BLaER1 (cell line): ENCODE results near the gene MEIS2.

Experiments used
- H3K27ac ChIP-seq: shearing (Covaris generic); formaldehyde crosslinking; 2 replicates; pipeline ENCODE4 v1.8.1; 2022
- H3K27me3 ChIP-seq: shearing (Covaris generic); formaldehyde crosslinking; 2 replicates; pipeline ENCODE4 v1.8.1; 2022
- H3K36me3 ChIP-seq: shearing (Covaris generic); formaldehyde crosslinking; 2 replicates; pipeline ENCODE4 v1.8.1; 2022
- H3K4me1 ChIP-seq: shearing (Covaris generic); formaldehyde crosslinking; 2 replicates; pipeline ENCODE4 v1.8.1; 2022
- H3K4me2 ChIP-seq: shearing (Covaris generic); formaldehyde crosslinking; 2 replicates; pipeline ENCODE4 v1.8.1; 2022
- H3K4me3 ChIP-seq: shearing (Covaris generic); formaldehyde crosslinking; 2 replicates; pipeline ENCODE4 v1.8.1; 2022
- H3K9ac ChIP-seq: shearing (Covaris generic); formaldehyde crosslinking; 2 replicates; pipeline ENCODE4 v1.8.1; 2022
- H3K9me3 ChIP-seq: shearing (Covaris generic); formaldehyde crosslinking; 2 replicates; pipeline ENCODE4 v1.8.1; 2022
- H4K20me1 ChIP-seq: shearing (Covaris generic); formaldehyde crosslinking; 2 replicates; pipeline ENCODE4 v1.8.1; 2022
- Cebpa-rat ChIP-seq: shearing (Covaris generic); IDR thresholded peaks from 2 replicates; pipeline ENCODE4 v1.8.1; 2022

The MEIS2 gene

DNA sequence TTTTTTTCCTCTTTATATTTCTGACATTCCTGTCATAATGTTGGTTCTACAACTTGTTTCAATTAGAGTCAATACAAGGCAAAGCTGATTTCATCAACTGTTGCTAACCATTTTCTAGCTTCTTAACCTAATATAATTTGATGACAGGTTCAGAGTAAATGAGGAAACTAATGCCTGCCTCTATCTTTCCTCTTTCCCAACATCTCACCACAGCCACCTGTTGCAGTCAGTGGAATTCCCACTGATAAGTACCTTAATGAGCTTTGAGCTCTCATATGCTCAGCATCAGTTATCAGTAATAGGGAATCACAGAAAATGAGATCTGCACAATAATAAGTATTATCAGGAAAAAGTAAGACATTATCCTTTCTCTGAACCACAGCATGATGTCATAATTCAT, 241.9 kb downstream of the MEIS2 start:
- Histone ChIP-seq H3K27me3 (no peaks in the 10 kb centered on the region), H3K4me1 (no peaks in the 10 kb centered on the region), H3K4me3 (no peak overlapping the region), H4K20me1 (no peaks in the 10 kb centered on the region), H3K27ac (no peak overlapping the region), H3K9ac (no peak overlapping the region), H3K9me3 (no peaks in the 10 kb centered on the region), H3K4me2 (no peak overlapping the region), H3K36me3 (no peaks in the 10 kb centered on the region)
- no peak for TF ChIP-seq Cebpa-rat

DNA sequence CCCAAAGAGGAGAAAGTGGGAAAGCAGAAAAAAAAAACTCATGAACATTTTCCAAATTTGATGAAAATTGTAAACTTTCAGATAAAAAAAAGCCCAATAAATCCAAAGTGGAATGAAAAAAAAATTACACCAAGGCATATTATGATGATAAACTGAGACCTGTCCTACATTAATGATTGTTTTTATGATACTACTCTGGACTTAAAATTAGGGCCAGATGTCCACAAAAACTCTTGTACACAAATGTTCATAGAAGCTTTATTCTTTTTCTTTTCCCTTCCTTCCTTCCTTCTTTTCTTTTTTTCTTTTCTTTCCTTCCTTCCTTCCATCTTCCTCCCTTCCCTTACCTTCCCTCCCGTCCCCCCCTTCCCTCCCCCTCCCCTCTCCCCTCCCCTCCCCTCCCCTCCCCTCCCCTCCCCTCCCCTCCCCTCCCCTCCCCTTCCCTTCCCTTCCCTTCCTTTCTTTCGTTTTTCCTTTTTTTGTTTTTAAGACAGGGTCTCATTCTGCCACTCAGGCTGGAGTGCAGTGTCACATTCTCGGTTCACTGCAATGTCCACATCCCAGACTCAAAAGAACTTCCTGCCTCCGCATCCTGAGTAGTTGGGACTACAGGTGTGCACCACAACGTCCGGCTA, 243.9 kb downstream of the MEIS2 start:
- Histone ChIP-seq H3K4me2 (no peak overlapping the region), H3K36me3 (no peaks in the 10 kb centered on the region), H3K4me3 (no peak overlapping the region), H4K20me1 (no peaks in the 10 kb centered on the region), H3K4me1 (no peaks in the 10 kb centered on the region), H3K27me3 (no peaks in the 10 kb centered on the region), H3K9me3 (no peaks in the 10 kb centered on the region), H3K27ac (no peak overlapping the region), H3K9ac (no peak overlapping the region)
- TF ChIP-seq Cebpa-rat = no peak

DNA sequence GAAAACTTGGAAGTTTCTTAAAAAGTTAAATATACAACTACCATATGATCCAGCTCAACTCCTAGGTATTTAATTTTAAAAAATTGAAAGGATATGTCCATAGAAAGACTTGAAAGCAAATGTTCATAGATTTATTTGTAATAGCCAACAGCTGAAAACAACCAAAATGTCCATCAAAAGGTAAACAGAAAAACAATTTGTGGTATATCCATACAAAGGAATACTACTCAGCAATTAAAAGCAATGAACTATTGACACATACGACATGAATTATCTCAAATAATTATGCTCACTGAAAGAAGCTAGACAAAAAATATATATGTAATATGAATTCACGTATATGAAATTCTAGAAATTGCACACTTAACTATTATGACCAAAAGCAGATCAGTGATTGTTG, 249.5 kb downstream of the MEIS2 start:
- H3K4me1 ChIP-seq = no peaks in the 10 kb centered on the region
- no peak overlapping the region for H3K4me2 ChIP-seq
- H4K20me1 ChIP-seq = no peaks in the 10 kb centered on the region
- TF ChIP-seq Cebpa-rat = no peak
- H3K4me3 ChIP-seq = no peak overlapping the region
- H3K9me3 ChIP-seq = no peaks in the 10 kb centered on the region
- no peaks in the 10 kb centered on the region for H3K36me3 ChIP-seq
- no peaks in the 10 kb centered on the region for H3K27me3 ChIP-seq
- no peak overlapping the region for H3K27ac ChIP-seq
- no peak overlapping the region for H3K9ac ChIP-seq

DNA sequence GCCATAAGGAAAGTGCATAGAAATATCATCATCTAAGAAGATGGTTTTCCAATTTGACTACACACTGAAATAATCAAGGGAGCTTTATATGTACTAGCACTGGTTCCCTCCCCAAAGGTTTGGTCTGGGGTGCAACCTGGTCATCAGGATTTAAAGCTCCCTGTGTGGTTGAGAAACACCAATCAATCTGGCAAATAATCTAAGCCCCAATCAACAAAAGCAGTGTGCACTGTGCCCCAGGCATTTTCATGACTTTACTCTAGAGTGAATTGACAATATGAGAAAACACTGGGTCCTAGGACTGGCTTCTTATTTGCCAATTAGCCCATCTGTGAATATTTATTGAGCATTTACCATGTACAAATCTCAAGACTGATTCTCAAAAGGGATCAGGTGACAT, 255.1 kb downstream of the MEIS2 start:
- Histone ChIP-seq H3K36me3 (no peaks in the 10 kb centered on the region), H4K20me1 (no peaks in the 10 kb centered on the region), H3K4me2 (no peak overlapping the region), H3K9ac (no peak overlapping the region), H3K27me3 (no peaks in the 10 kb centered on the region), H3K4me1 (no peaks in the 10 kb centered on the region), H3K4me3 (no peak overlapping the region), H3K27ac (no peak overlapping the region), H3K9me3 (no peaks in the 10 kb centered on the region)
- no peak for TF ChIP-seq Cebpa-rat

DNA sequence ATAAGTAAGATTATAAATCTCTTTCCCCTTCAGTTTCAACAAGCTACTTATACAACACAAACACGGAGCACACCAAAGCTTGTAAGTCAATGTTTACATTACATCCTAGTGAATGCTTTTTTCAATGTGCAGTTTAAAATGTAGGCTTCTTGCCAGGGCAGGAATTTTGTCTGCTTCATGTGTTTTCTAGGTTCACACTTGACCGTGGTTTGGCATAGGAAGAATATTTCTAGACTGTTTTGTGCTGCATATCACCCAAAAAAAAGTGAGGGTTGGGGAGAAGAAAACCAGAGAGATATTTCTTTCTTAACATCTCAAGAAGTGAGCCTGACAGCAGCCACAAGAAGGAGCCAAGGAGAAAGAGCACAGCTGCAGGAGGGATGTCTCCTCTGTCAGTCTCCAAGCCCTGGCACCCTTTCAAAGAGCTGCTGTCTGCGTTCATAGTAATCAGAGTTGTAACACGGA, 255.8 kb downstream of the MEIS2 start:
- no peaks in the 10 kb centered on the region for H3K36me3 ChIP-seq
- TF ChIP-seq Cebpa-rat = no peak
- no peaks in the 10 kb centered on the region for H3K9me3 ChIP-seq
- no peak overlapping the region for H3K4me3 ChIP-seq
- H3K27ac ChIP-seq = no peak overlapping the region
- H3K4me2 ChIP-seq = no peak overlapping the region
- H4K20me1 ChIP-seq = no peaks in the 10 kb centered on the region
- no peaks in the 10 kb centered on the region for H3K27me3 ChIP-seq
- H3K4me1 ChIP-seq = no peaks in the 10 kb centered on the region
- no peak overlapping the region for H3K9ac ChIP-seq

DNA sequence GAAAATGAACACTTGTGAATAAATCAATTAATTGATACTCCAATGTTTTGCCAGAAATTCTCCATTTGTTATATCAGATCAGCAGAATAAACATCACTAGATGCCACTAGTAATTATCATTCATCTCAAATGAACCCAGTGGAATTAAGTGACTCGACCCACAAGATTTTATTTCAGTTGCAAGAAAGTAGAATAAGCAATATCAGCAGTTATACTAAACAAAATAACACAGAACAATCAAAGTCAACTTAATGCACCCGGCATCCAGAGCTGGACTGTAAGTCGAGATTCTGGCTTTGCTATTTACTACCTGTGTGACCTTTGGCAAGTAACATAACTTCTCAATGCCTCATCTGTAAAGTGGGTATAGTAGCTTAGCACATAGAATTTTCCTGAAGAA, 256.5 kb downstream of the MEIS2 start:
- H3K27ac ChIP-seq = no peak overlapping the region
- no peak overlapping the region for H3K4me3 ChIP-seq
- no peaks in the 10 kb centered on the region for H3K36me3 ChIP-seq
- TF ChIP-seq Cebpa-rat = no peak
- no peaks in the 10 kb centered on the region for H3K4me1 ChIP-seq
- H3K9ac ChIP-seq = no peak overlapping the region
- H3K9me3 ChIP-seq = no peaks in the 10 kb centered on the region
- H4K20me1 ChIP-seq = no peaks in the 10 kb centered on the region
- no peak overlapping the region for H3K4me2 ChIP-seq
- H3K27me3 ChIP-seq = no peaks in the 10 kb centered on the region

DNA sequence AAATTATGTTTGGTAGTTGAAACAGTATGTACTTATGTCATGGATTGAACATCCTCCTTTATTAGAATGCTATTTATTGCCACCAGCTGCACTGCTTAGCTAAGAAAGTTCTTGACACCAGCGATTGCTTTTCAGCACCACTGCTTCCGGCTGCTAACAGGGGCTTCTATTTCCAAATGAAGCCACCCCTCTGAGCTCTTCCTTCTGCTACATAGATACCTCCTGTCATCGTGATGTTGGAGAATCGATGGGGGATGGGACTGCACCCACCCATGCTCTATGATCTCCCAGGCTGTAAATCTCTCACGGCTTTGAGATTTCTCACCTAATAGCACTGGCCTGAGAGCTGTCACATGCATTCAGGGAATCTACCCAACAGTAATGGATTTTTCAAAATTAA, 259.2 kb downstream of the MEIS2 start:
- H3K4me1 ChIP-seq = no peaks in the 10 kb centered on the region
- H3K9me3 ChIP-seq = no peaks in the 10 kb centered on the region
- H3K27me3 ChIP-seq = no peaks in the 10 kb centered on the region
- no peaks in the 10 kb centered on the region for H4K20me1 ChIP-seq
- no peak overlapping the region for H3K27ac ChIP-seq
- no peaks in the 10 kb centered on the region for H3K36me3 ChIP-seq
- no peak overlapping the region for H3K4me3 ChIP-seq
- H3K9ac ChIP-seq = no peak overlapping the region
- H3K4me2 ChIP-seq = no peak overlapping the region
- TF ChIP-seq Cebpa-rat = no peak
